TTC549 (cell line): ENCODE data around the gene MYL6B.
A peak's percentile ranks its signal among the peaks of the same experiment; 100 is the strongest.

Experiments used
- FAIRE-seq: peaks from 2 replicates; lab custom pipeline; 2012; peaks lifted over from hg19 to GRCh38; lab: Jason Lieb, UNC

MYL6B gene

GRCh38 chr12:56122637-56123036 lies 29.8 kb upstream of the MYL6B start:
- FAIRE-seq: no peak

GRCh38 chr12:56124133-56124532 lies 28.3 kb upstream of the MYL6B start:
- no peak for FAIRE-seq

DNA sequence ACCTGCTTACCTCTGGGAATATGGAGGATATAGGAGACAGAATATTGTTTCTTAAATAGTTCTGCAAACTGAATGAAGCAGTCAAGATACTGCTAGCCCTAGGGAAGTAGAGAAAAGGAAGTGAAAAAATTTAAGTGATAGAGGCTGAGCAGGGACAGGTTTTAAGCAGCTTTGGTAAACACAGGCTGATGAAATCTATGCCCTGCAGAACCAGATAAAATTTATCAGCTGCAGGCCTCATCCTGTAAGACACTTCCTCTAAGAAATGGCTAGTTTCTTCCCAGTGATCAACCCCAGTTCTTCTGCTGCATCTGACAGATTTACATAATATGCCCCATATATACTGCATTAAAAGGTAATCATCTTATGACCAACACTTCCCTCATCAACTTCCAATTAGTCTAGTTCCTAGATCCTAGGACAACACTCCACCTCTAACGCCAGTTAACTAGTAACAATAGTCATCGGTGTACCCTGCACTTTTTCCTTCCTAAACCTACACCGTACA lies 25.6 kb upstream of the MYL6B start:
- no peak for FAIRE-seq

- no peak for FAIRE-seq
Observed at GRCh38 chr12:56127485-56127887, 24.9 kb upstream of the MYL6B start.

DNA sequence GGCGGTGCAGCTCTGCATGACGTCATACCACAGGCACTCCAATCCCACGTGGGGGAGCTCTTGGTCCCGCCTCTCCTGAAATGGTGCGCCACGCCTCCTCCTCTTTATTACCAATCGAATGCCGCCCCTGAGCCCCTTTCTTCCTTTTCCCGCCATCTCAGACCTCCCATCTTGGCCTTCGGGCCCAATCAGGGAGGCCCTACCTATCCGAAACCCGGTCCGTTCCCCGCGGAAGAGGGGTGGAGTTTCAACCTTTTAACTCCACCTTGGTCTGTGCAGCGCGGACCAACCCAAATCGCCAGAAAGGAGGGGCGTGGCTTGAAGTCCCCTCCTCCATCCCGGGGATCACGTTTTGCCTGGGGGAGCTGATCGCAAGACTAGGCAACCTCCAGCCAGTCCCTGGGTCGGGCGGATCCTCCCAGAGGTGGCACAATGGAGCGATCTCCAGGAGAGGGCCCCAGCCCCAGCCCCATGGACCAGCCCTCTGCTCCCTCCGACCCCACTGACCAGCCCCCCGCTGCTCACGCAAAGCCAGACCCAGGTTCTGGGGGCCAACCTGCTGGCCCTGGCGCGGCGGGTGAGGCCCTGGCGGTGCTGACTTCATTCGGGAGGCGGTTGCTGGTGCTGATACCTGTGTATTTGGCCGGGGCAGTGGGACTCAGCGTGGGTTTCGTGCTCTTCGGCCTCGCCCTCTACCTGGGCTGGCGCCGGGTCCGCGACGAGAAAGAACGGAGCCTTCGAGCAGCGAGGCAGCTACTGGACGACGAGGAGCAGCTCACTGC lies 24.3 kb upstream of the MYL6B start, which contains the start of gene ESYT1:
Gene ESYT1, plus strand, starts transcription at position 380 of the 782 bp plus-strand sequence. Its CDS starts 53 bp downstream, at position 433.
- peak; percentile 95 for FAIRE-seq

GRCh38 chr12:56128670-56129205 lies 23.6 kb upstream of the MYL6B start:
- FAIRE-seq: no peak

DNA sequence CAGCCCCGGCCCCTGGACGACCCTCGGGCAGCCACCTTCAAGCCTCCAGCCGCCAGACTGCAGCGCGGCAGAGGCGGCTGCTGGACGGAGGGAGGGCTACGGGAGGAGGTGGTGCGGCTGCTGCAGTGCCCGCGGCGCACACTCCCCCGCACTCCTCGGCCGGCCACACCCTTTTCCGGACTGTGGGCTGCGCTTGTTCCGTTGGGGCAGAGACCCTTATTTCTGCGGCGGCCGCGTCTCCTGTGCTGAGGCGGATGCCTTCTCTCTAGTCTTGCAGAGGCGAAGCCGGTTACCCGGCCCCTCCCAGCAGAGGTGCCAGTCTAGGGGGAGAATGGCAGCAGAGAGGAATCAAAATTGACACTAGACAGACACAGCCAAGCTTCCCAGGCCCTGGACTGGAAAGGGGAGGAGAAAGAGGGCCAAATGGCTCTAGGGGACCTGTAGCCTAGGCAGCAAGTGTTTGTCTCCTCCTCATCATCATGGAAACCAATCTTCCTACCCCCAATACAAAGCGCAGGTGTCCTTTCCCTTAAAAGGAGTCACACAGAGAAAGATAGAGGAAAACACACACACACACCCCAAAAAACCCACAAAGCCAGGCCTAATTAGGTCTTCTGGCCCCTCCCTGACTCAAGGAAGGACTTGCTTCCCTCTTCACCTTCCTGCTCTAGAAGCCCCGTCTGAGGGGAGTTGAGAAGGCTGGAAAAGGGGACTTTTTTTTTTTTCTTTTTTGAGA lies 23.0 kb upstream of the MYL6B start:
- no peak for FAIRE-seq

GRCh38 chr12:56129942-56130495 lies 22.4 kb upstream of the MYL6B start:
- no peak for FAIRE-seq

- no peak for FAIRE-seq
Observed at GRCh38 chr12:56130876-56131275, 21.5 kb upstream of the MYL6B start.

GRCh38 chr12:56134897-56135296 lies 17.5 kb upstream of the MYL6B start:
- no peak for FAIRE-seq

DNA sequence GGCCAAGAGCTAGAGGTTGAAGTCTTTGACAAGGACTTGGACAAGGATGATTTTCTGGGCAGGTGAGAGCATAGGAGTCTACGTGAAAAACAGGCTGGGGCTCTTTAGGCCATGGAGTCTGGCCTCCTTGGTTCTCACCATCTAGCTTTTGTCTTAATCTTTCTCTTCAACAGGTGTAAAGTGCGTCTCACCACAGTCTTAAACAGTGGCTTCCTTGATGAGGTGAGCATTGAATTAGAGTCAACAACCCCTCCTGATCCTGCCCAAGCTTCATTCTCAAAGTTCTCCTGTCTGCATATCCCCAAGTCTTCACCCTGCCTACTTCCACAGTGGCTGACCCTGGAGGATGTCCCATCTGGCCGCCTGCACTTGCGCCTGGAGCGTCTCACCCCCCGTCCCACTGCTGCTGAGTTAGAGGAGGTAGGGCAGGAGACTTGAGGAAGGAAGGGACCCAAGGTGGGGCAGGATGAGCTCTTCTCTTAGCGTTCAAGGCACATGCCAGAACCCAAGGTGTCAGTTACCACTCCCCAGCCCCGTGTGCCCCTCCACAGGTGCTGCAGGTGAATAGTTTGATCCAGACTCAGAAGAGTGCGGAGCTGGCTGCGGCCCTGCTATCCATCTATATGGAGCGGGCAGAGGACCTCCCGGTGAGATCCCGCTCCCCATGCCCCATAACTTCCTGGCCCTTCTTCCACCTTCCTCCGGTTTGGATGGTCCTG lies 14.4 kb upstream of the MYL6B start:
- FAIRE-seq: no peak

DNA sequence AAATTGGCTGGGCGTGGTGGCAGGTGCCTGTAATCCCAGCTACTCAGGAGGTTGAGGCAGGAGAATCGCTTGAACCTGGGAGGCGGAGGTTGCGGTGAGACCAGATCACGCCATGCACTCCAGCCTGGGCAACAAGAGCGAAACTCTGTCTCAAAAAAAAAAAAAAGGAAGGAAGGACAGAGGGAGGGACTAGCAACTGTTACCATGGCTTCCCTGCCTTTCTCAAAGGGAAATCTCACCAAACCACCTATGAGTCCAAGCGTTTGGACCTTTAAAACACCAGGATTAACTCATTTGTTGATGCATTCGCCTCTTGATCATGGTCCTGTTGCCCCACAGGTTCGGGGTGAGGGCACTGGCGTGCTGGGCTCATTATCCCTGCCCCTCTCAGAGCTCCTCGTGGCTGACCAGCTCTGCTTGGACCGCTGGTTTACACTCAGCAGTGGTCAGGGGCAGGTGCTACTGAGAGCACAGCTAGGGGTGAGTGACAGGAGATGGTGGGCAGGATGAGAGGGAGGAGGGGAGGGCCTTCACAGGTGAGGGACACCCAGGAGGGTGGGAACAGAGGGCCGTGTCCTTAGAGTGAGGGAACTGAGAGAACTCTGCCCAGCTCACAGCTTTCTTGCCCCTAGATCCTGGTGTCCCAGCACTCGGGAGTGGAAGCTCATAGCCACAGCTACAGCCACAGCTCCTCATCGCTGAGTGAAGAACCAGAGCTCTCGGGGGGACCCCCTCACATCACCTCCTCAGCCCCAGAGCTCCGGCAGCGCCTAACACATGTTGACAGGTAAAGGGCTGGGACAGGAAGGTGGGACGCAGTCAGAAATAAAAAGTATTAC lies 10.2 kb upstream of the MYL6B start:
- FAIRE-seq: no peak

DNA sequence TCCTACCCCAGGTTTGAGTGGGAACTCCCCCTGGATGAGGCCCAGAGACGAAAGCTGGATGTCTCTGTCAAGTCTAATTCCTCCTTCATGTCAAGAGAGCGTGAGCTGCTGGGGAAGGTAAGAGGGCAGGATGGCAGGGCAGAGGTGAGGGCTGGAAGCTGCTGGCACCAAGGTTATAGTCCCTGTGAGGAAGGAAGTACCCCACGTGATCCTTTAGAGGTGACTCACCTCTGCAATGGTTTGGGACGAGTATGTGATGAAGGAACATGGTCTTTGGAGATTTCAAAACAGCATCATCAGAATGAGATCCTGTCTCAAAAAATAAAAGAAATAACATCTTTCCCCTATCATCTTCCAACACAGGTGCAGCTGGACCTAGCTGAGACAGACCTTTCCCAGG lies 9.2 kb upstream of the MYL6B start:
- FAIRE-seq: no peak

DNA sequence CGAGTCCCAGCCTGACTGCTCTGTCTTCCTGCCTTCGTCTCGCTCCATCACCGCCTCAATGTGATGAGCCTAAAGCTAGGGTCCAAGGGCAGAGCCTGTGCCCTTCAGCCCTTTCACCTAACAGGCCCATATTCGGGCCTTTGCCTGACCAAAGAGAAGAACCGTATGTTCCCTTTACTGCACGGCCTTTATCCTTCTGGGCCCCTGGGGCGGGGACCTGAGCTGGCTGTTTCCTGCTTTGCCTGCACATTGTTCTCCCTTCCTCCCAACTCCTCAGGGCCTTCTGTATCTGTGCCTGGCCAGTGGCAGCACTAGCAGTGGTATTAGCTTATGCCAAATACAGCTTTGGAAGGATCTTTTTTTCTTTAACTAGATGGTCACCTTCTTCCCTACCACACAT lies 8.5 kb upstream of the MYL6B start:
- FAIRE-seq: no peak

GRCh38 chr12:56145217-56145616 lies 7.2 kb upstream of the MYL6B start:
- no peak for FAIRE-seq

DNA sequence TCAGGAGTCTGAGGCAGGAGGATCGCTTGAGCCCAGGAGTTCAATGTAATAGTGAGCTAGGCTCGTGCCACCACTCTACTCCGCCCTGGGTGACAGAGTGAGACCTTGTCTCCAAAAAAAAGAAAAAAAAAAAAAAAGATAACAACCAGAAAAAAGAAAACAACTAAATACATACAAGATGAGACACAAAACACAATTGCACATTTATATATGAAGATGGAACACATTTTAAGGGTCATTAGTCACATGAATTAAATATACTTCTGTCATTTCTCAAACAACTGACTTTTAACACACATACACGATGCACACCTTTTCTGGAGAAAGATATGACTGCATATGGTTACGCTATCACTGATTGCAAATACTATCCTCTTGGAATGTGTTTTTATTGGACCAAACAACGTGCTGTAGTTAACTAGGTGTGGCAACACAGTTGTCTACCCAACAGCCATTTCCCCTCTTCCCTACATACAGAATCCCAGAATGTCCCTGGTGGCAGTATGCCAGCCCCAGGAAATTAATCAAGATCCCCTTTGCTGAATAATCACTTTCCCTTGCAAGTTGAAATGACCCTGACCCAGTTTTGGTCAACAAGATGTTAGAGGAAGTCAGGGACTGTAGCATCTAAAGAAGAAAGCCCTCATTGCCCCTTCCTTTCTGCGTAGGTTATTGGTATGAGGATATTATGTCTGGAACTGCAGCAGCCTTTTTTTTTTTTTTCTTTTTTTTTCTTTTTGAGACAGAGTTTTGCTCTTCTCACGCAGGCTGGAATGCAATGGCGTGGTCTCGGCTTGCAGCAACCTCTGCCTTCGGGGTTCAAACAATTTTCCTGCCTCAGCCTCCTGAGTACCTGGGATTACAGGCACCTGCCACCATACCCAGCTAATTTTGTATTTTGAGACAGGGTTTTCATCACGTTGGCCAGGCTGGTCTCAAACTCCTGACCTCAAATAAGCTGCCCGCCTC lies 5.6 kb upstream of the MYL6B start:
- no peak for FAIRE-seq

GRCh38 chr12:56150563-56150962 lies 1.8 kb upstream of the MYL6B start:
- FAIRE-seq: no peak

DNA sequence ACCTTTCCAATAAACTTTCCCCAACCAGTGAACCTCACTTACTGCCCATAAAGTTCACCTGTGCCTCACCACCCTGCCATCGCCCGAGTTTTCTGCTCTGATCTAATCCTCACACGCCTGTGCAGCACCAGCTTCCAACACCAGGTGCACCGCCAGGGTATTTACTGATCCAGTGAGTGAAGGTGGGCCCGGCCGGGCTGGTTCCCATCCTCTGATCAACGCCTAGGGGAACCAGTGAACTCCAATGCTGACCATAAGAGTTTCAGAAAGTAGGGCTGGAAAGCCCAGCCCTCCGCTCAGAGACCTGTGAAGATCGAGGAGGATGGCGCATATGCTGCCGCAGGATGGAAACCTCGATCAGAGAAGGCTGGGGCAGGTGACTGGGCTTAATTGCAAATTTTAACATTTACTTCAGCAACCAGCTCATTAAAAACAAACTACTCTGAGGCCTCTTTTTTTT lies 685 bp upstream of the MYL6B start:
- FAIRE-seq: no peak

DNA sequence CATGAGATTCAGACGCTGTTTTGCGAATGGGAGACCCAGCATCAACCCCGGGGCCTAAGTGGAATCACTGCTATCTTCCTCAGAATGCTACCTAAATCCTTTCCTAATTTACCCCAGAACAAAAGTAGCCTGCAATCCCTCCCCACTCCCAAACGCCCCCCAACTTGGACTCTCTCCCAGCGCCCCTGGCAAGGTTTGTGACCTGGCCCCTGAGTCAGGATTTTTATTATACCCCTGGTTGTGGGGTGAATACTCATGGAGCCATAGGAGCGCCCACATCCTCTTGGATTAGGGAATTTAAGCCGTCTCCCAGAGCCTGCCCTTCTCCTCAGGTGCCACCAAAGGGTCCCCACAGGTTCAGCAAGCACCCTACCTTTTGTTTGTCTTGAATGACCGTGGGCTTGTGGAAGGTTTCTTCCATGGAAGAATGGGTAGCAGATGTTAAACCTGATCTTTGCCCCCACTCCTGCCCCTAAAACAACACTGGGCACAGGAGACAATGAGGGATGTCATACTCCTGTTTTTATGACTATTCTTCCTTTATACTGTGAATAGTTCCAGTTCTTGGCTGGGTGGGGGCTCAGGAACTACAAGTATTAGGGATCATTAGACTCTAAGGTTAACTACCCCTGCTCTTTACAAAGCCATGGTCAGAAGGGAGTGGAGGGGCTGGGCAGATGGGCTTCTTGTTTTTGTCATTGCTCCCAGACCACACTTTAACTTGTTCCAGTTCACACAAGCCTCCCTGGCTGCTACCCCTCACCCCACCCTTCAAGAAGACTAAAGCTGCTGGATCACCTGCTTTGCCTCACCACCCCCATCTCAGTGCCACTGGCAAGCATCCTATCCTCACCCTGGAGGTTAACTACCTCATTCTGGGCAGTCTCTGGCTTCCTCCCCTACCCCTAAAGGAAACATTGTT lies 630 bp downstream of the MYL6B start:
- FAIRE-seq: no peak
